Measurements from ENCODE around the gene ATXN7. TPM values are rescaled to one million over a fixed set of nuclear protein-coding genes. Genes with fewer than 3 reads are reported as not detected.

Gene ATXN7
- total and polyA plus RNA-seq, 2 donors from 2014 or later: 1.4 to 36.4 TPM

GRCh38 chr3:63955830-63956545 is 92.3 kb downstream of the ATXN7 start:
- intact Hi-C loops (cut with DNase I): no loop called here
- no peaks in the 10 kb centered on the region for H3K9me3 ChIP-seq (ENCODE audit: control insufficient read depth in 2 of 3, insufficient read depth in 1 of 3, low read length in 3 of 3)
- DNase-seq (peak in 2 of 5 donors; percentile 65 to 74), FAIRE-seq (no peak)
- TF ChIP-seq CTCF (IDR thresholded peaks at IDR 0.05; ENCODE audit: borderline replicate concordance, extremely low read depth, insufficient read depth): no peak
- H3K36me3 ChIP-seq (ENCODE audit: control insufficient read depth in 2 of 3, insufficient read depth in 3 of 3, low read length in 3 of 3): peaks cover 0 to 5% (median 0%) of the 10 kb centered on the region in 3 donors
- peak overlapping the region; percentile 59 to 67 for H3K27ac ChIP-seq (ENCODE audit: low read depth in 2 of 2, low read length in 2 of 2)
- H3K9ac ChIP-seq (ENCODE audit: low read length in 3 of 3): peak overlapping the region in 1 of 3 donors; percentile 20
- peak overlapping the region in 2 of 3 donors; percentile 43 to 45 for H3K4me3 ChIP-seq (ENCODE audit: low read length in 3 of 3)
- H3K27me3 ChIP-seq (ENCODE audit: control insufficient read depth, insufficient read depth, low read length): no peaks in the 10 kb centered on the region
- peaks cover 0 to 30% (median 16%) of the 10 kb centered on the region in 3 donors for H3K4me1 ChIP-seq (ENCODE audit: control insufficient read depth in 2 of 3, insufficient read depth in 2 of 3, low read depth in 1 of 3, low read length in 3 of 3)

GRCh38 chr3:63959146-63959545 is 95.5 kb downstream of the ATXN7 start:
- Histone ChIP-seq H3K9ac (ENCODE audit: low read length in 3 of 3) (no peak overlapping the region), H3K27me3 (ENCODE audit: control insufficient read depth, insufficient read depth, low read length) (no peaks in the 10 kb centered on the region), H3K9me3 (ENCODE audit: control insufficient read depth in 2 of 3, insufficient read depth in 1 of 3, low read length in 3 of 3) (no peaks in the 10 kb centered on the region), H3K36me3 (ENCODE audit: control insufficient read depth in 2 of 3, insufficient read depth in 3 of 3, low read length in 3 of 3) (peaks cover 0 to 3% (median 0%) of the 10 kb centered on the region in 3 donors), H3K4me3 (ENCODE audit: low read length in 3 of 3) (no peak overlapping the region), H3K4me1 (ENCODE audit: control insufficient read depth in 2 of 3, insufficient read depth in 2 of 3, low read depth in 1 of 3, low read length in 3 of 3) (peaks cover 0 to 29% (median 15%) of the 10 kb centered on the region in 3 donors), H3K27ac (ENCODE audit: low read depth in 2 of 2, low read length in 2 of 2) (no peak overlapping the region)
- intact Hi-C loops (cut with DNase I): no loop called here
- DNase-seq (no peak), FAIRE-seq (no peak)
- no peak for TF ChIP-seq CTCF (IDR thresholded peaks at IDR 0.05; ENCODE audit: borderline replicate concordance, extremely low read depth, insufficient read depth)

- H3K27ac ChIP-seq (ENCODE audit: low read depth in 2 of 2, low read length in 2 of 2): peak overlapping the region in 1 of 2 donors; percentile 33
- H3K9me3 ChIP-seq (ENCODE audit: control insufficient read depth in 2 of 3, insufficient read depth in 1 of 3, low read length in 3 of 3): no peaks in the 10 kb centered on the region
- DNase-seq (no peak), FAIRE-seq (no peak)
- intact Hi-C loops (cut with DNase I): no loop called here
- no peaks in the 10 kb centered on the region for H3K36me3 ChIP-seq (ENCODE audit: control insufficient read depth in 2 of 3, insufficient read depth in 3 of 3, low read length in 3 of 3)
- no peak for TF ChIP-seq CTCF (IDR thresholded peaks at IDR 0.05; ENCODE audit: borderline replicate concordance, extremely low read depth, insufficient read depth)
- no peak overlapping the region for H3K9ac ChIP-seq (ENCODE audit: low read length in 3 of 3)
- H3K4me3 ChIP-seq (ENCODE audit: low read length in 3 of 3): peak overlapping the region in 1 of 3 donors; percentile 15
- H3K4me1 ChIP-seq (ENCODE audit: control insufficient read depth in 2 of 3, insufficient read depth in 2 of 3, low read depth in 1 of 3, low read length in 3 of 3): peaks cover 0 to 25% (median 11%) of the 10 kb centered on the region in 3 donors
- H3K27me3 ChIP-seq (ENCODE audit: control insufficient read depth, insufficient read depth, low read length): no peaks in the 10 kb centered on the region
Measured at GRCh38 chr3:63960048-63960711, 96.5 kb downstream of the ATXN7 start.

Measured in kidney (tissue), 14 donors.